HAP-1 (cell line): ENCODE results near the gene CENPX.

Experiments
- DNase-seq, 2 experiments: peaks; one replicate each; pipeline ENCODE4 v3.0.0-alpha.2; 2016 to 2020; ENCODE audit warnings: low spot score in 2 of 2
- H3K27me3 ChIP-seq: fragments of 250-450 bp; sonication (Bioruptor Pico); 2 replicates; pipeline ENCODE4 v1.5.1; 2020; ENCODE audit warnings: low read depth, mild to moderate bottlenecking, moderate library complexity
- H3K36me3 ChIP-seq: fragments of 250-450 bp; sonication (Bioruptor Pico); replicated peaks from 2 replicates; pipeline ENCODE4 v1.5.1; 2020; ENCODE audit warnings: mild to moderate bottlenecking
- H3K4me1 ChIP-seq: fragments of 250-450 bp; sonication (Bioruptor Pico); 2 replicates; pipeline ENCODE4 v1.5.1; 2020; ENCODE audit warnings: mild to moderate bottlenecking
- H3K4me3 ChIP-seq: fragments of 250-450 bp; sonication (Bioruptor Pico); 2 replicates; pipeline ENCODE4 v1.5.1; 2020; ENCODE audit warnings: mild to moderate bottlenecking, moderate library complexity
- H3K9me3 ChIP-seq: fragments of 250-450 bp; sonication (Bioruptor Pico); 2 replicates; pipeline ENCODE4 v1.5.1; 2020; ENCODE audit warnings: mild to moderate bottlenecking, moderate library complexity
- in situ Hi-C: fragments of 300-500 bp; cut with MboI; formaldehyde crosslinking; loops from 3 replicates; pipeline ENCODE4 v1.14.3; 2020; ENCODE audit warnings: low sequenced_read_pairs, inconsistent platforms, mixed read lengths

The CENPX gene

GRCh38 chr17:81978524-81979298 is 44.0 kb downstream of the CENPX start:
- peaks cover 14% of the 10 kb centered on the region for H3K36me3 ChIP-seq
- in situ Hi-C loops: no loop called here
- 0 out of 2 replicates have a peak, but pooled peaks cover 5% of the 10 kb centered on the region for H3K9me3 ChIP-seq
- no peak for DNase-seq
- peaks cover 6% of the 10 kb centered on the region for H3K4me1 ChIP-seq
- H3K27me3 ChIP-seq: no peaks in the 10 kb centered on the region
- H3K4me3 ChIP-seq: peak overlapping the region; percentile 82

DNA sequence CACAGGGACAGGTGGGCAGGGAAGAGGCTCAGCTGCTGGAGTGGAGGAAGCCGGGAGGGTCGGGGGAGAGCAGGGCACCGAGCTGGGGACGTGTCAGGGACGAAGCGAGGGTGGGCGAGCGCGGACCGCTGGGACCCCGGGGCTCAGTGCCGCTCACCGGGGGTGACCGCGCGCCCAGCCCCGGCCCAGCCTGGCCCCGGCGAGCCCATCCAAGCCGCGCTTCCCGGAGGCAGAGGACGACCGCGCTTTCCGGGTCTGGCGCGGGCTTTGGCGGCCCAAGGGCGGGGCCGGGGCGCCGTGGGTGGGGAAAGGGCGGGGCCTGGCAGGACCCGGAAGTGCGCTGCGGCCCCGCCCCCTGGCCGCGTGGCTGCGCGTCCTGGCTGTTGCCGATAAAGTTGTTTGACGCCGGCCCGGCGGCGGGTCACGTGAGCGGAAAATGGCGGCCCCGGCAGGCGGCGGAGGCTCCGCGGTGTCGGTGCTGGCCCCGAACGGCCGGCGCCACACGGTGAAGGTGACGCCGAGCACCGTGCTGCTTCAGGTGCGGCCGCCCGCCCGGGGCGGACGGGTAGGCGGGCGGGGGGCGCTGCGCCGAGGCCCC is 45.4 kb downstream of the CENPX start, which contains the start of gene ASPSCR1:
Gene ASPSCR1, plus strand, starts transcription at position 419 of the 598 bp plus-strand sequence. Its CDS starts 18 bp downstream, at position 437.
- in situ Hi-C loops: no loop called here
- Histone ChIP-seq H3K9me3 (0 out of 2 replicates have a peak, but pooled peaks cover 5% of the 10 kb centered on the region), H3K4me1 (peaks cover 6% of the 10 kb centered on the region), H3K4me3 (peak within 1 kb of the TSS; percentile 82), H3K36me3 (peaks cover 14% of the 10 kb centered on the region), H3K27me3 (no peaks in the 10 kb centered on the region)
- peak; percentile 65 to 92 for DNase-seq

DNA sequence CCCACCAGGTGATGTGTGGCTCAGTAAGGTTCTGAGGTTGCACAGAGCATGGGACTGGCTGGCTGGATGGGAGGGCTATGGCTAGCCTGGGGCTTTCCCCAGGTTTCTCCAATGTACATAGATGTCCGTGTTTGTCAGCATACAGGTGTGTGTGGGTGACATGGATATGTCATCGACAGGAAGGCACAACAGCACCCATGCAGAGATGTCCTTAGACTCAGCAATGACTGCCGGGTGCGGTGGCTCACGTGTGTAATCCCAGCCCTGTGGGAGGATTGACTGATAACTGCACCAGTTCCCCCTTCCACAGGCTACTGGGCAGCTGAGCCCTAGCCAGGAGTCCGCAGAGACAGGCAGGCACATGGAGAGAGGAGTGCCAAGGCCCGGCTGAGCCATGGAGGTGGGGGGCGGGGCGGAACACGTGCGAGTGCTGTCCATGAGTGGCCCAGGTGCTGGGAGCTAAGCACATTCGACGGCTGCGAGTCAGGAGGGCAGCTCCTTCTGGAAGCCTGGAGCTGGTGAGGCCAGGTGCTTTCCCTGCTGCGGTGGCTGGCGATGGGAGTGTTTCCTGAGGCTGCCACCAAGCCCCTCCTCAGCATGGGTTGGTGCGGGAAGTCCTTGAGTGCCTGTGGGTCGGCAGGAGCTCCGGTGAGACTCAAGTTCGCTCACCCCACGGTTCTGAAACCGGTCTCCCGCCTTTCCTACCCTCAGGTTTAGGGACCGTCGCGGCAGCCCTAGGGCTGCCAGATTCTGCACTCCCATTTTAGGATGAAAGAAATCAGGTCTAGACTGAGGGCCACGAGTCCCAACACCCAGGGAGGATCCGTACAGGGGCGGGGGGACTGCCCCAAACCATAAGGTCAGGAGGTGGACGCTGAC is 46.1 kb downstream of the CENPX start:
- Histone ChIP-seq H3K4me3 (peak overlapping the region; percentile 82), H3K27me3 (no peaks in the 10 kb centered on the region), H3K4me1 (peaks cover 6% of the 10 kb centered on the region), H3K9me3 (0 out of 2 replicates have a peak, but pooled peaks cover 5% of the 10 kb centered on the region), H3K36me3 (peaks cover 14% of the 10 kb centered on the region)
- peak in 1 of 2 experiments; percentile 47 for DNase-seq
- in situ Hi-C loops: no loop called here

GRCh38 chr17:81973432-81973831 is 49.2 kb downstream of the CENPX start:
- Histone ChIP-seq H3K9me3 (0 out of 2 replicates have a peak, but pooled peaks cover 5% of the 10 kb centered on the region), H3K27me3 (no peaks in the 10 kb centered on the region), H3K36me3 (no peaks in the 10 kb centered on the region), H3K4me1 (peaks cover 6% of the 10 kb centered on the region), H3K4me3 (no peak overlapping the region)
- DNase-seq: no peak
- in situ Hi-C loops: no loop called here

- Histone ChIP-seq H3K4me1 (peaks cover 3% of the 10 kb centered on the region), H3K4me3 (no peak overlapping the region), H3K27me3 (no peaks in the 10 kb centered on the region), H3K36me3 (no peaks in the 10 kb centered on the region), H3K9me3 (0 out of 2 replicates have a peak, but pooled peaks cover 4% of the 10 kb centered on the region)
- in situ Hi-C loops: no loop called here
- no peak for DNase-seq
Measured at GRCh38 chr17:81968850-81969812, 53.5 kb downstream of the CENPX start.
